Subcutaneous abdominal adipose tissue (tissue), 5 donors: ENCODE measurements around the gene ACTN3.
A peak's percentile ranks its signal among the peaks of the same experiment; 100 is the strongest.
"Not testable (repeated sequence)": the region's sequence is repeated elsewhere in the genome, so short reads cannot be mapped to it uniquely, and the experiment has no call there.

ENCODE experiments used
- H3K27ac ChIP-seq: one replicate; pipeline ENCODE4 v1.7.0; 2013; ENCODE audit warnings: low read depth, mild to moderate bottlenecking, inconsistent platforms, low read length, moderate library complexity
- H3K27me3 ChIP-seq, 5 donors: one replicate each; pipeline ENCODE4 v1.7.0; 2013; ENCODE audit warnings: low read length in 5 of 5, inconsistent platforms in 1 of 5; ENCODE audit not compliant: control insufficient read depth in 5 of 5, insufficient read depth in 4 of 5
- H3K36me3 ChIP-seq, 5 donors: one replicate each; pipeline ENCODE4 v1.7.0; 2013; ENCODE audit warnings: low read length in 5 of 5; ENCODE audit not compliant: control insufficient read depth in 5 of 5, insufficient read depth in 5 of 5
- H3K4me1 ChIP-seq, 5 donors: one replicate each; pipeline ENCODE4 v1.7.0; 2013; ENCODE audit warnings: low read length in 5 of 5, mild to moderate bottlenecking in 3 of 5, moderate library complexity in 1 of 5; ENCODE audit not compliant: control insufficient read depth in 5 of 5, insufficient read depth in 5 of 5
- H3K4me3 ChIP-seq, 5 donors: one replicate each; pipeline ENCODE4 v1.7.0; 2013; ENCODE audit warnings: low read length in 5 of 5, low read depth in 1 of 5
- H3K9ac ChIP-seq, 5 donors: one replicate each; pipeline ENCODE4 v1.7.0; 2013; ENCODE audit warnings: low read length in 5 of 5, mild to moderate bottlenecking in 4 of 5, moderate library complexity in 3 of 5
- H3K9me3 ChIP-seq, 5 donors: one replicate each; pipeline ENCODE4 v1.7.0; 2013; ENCODE audit warnings: low read length in 5 of 5; ENCODE audit not compliant: control insufficient read depth in 5 of 5
- donor health status: healthy.
- donor health status: healthy.
- donor health status: healthy.
- donor health status: healthy.
- donor health status: healthy.

The ACTN3 gene

DNA sequence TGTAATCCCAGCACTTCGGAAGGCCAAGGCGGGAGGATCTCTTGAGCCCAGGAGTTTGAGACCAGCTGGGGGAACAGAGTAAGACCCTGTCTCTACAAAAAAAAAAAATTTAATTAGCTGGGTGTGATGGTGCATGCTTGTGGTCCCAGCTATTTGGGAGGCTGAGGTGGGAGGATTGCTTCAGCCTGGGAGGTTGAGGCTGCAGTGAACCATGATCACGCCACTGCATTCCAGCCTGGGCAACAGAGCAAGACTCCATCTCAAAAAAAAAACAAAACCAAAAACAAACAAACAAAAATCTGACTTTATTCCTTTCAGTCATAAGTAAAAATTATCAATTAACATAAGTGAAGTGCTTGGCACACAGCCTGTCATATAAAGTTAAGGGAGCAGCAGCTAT, 59.9 kb downstream of the ACTN3 start:
- H3K4me1 ChIP-seq, result peaks cover 3 to 30% (median 16%) of the 10 kb centered on the region in 5 donors
- not testable (repeated sequence) for H3K9ac ChIP-seq, H3K4me3 ChIP-seq, H3K9me3 ChIP-seq, H3K27me3 ChIP-seq
- peak overlapping the region; percentile 88 for H3K27ac ChIP-seq
- peaks cover 0 to 38% (median 13%) of the 10 kb centered on the region in 5 donors for H3K36me3 ChIP-seq

DNA sequence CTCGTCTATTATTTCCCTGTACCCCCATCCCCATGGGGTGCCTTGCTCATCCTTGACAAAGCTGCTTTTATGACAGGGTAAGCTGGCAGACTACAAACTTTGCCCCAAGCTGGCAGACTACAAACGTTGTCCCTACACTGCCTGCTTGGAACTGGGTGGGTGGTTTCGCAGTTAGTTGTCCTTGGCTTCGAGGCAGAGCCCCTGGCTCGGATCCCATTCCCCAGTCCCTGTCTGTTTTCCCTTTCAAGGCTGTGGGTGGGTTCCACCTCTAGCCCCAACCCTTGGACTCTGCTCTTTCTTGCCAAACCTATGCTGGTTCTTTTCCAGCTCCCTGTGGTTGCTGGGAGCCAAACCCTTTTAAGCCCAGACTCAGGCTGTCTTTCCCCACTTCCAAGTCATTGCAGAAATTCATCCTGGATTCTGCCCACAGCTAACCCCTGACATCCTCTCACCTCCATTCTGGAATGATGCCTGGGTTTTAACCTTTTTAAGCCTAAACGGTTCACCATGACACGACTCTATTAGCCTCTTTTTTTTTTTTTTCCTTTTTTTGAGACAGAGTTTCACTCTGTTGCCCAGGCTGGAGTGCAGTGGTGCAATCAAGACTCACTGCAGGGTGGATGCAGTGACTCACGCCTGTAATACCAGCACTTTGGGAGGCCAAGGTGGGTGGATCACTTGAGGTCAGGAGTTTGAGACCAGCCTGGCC, 60.6 kb downstream of the ACTN3 start:
- Histone ChIP-seq H3K36me3 (peaks cover 0 to 38% (median 13%) of the 10 kb centered on the region in 5 donors), H3K27ac (peak overlapping the region; percentile 88), H3K9ac (peak overlapping the region in 2 of 5 donors; percentile 44 to 58), H3K9me3 (no peaks in the 10 kb centered on the region), H3K27me3 (no peaks in the 10 kb centered on the region), H3K4me1 (peaks cover 3 to 23% (median 11%) of the 10 kb centered on the region in 5 donors), H3K4me3 (no peak overlapping the region)

DNA sequence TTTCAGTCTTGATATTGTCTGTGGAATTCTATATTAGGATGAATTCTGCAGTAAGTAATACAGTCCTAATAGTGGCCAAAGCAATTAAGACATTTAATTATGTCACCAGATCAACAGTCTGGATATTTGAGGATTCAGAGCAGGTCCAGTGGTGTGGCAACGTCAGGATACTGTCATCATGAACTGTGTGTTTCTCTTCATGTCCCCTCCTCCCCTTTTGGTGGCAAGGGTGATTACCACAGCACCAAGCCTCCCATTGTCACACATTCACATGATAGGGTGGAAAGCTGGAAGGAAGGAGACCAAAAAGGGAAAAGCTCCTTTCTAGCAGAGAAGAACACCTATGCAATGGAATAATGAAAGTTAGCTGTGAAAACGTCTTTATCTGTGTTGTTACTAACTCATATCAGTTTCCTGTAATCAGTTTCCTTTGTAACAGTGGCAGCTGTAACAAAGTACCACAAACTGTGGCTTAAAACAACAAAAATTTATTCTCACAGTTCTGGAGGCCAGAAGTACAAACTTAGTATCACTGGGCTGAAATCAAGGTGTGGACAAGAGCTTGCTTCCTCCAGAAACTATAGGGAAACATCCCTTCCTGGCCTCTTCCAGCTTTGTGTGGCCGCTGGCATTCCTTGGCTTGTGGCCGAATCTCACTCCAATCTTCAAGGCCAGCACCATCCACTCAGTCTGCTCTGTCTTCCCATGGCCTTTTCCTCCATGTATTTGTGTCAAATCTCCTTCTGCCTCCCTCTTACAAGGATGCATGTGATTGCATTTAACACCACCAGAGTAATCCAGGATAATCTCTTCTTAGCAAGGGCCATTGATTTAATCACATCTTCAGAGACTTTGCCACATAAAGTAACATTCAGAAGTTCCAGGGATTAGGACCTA, 63.3 kb downstream of the ACTN3 start:
- peaks cover 3 to 15% (median 9%) of the 10 kb centered on the region in 5 donors for H3K4me1 ChIP-seq
- no peaks in the 10 kb centered on the region for H3K27me3 ChIP-seq
- H3K9me3 ChIP-seq, result no peaks in the 10 kb centered on the region
- H3K9ac ChIP-seq, result no peak overlapping the region
- H3K27ac ChIP-seq, result no peak overlapping the region
- peaks cover 0 to 21% (median 13%) of the 10 kb centered on the region in 5 donors for H3K36me3 ChIP-seq
- no peak overlapping the region for H3K4me3 ChIP-seq

DNA sequence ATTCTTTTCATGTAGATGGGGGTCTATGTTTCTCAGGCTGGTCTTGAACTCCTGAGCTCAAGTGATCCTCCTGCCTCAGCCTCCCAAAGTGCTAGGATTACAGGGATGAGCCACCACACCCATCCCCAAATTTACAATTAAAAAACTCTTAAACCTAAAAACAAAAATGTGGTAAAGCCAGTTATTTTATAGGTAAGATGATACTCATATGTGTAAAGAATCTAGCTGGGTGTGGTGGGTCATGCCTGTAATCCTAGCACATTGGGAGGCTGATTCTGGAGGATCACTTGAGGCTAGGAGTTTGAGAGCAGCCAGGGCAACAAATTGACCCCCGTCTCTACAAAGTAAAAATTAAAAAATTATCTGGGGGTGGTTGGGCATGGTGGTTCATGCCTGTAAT, 65.8 kb downstream of the ACTN3 start:
- peaks cover 2 to 16% (median 10%) of the 10 kb centered on the region in 5 donors for H3K4me1 ChIP-seq
- H3K27me3 ChIP-seq, result no peaks in the 10 kb centered on the region
- no peaks in the 10 kb centered on the region for H3K36me3 ChIP-seq
- no peak overlapping the region for H3K4me3 ChIP-seq
- H3K9ac ChIP-seq, result no peak overlapping the region
- H3K9me3 ChIP-seq, result no peaks in the 10 kb centered on the region
- no peak overlapping the region for H3K27ac ChIP-seq
